GM23338 (cell line): ENCODE measurements around the gene TMEM60. TPM values are rescaled to one million over a fixed set of nuclear protein-coding genes. Genes with fewer than 3 reads are reported as not detected.

Experiments
- ATAC-seq: fragments of 200-7000 bp; cut with Tn5 transposase; 3 replicates; pipeline ENCODE4 v1.9.1; 2020
- DNase-seq: peaks from one replicate; pipeline ENCODE4 v3.0.0-alpha.2; 2015; ENCODE audit warnings: low spot score
- H2AFZ ChIP-seq: fragments of 200-600 bp; sonication (generic); 2 replicates; pipeline ENCODE4 v1.8.0; 2016; ENCODE audit warnings: antibody characterized with exemption, mild to moderate bottlenecking, moderate library complexity
- H3F3A ChIP-seq: fragments of 200-600 bp; sonication (generic); replicated peaks from 2 replicates; pipeline ENCODE4 v1.8.0; 2017; ENCODE audit warnings: antibody characterized with exemption, mixed run types, low read depth
- H3K27ac ChIP-seq: fragments of 200-600 bp; sonication (generic); 2 replicates; pipeline ENCODE4 v1.6.1; 2016; ENCODE audit warnings: low read depth
- H3K27me3 ChIP-seq: fragments of 200-600 bp; sonication (generic); 2 replicates; pipeline ENCODE4 v1.8.0; 2016; ENCODE audit warnings: mild to moderate bottlenecking, mixed run types, moderate library complexity; ENCODE audit not compliant: insufficient read depth
- H3K36me3 ChIP-seq: fragments of 200-600 bp; sonication (generic); 2 replicates; pipeline ENCODE4 v1.8.0; 2016; ENCODE audit warnings: mild to moderate bottlenecking; ENCODE audit not compliant: insufficient read depth
- H3K4me1 ChIP-seq: fragments of 200-600 bp; sonication (generic); 2 replicates; pipeline ENCODE4 v1.8.0; 2016; ENCODE audit warnings: mild to moderate bottlenecking, moderate library complexity; ENCODE audit not compliant: insufficient read depth
- H3K4me2 ChIP-seq: fragments of 200-600 bp; sonication (generic); 2 replicates; pipeline ENCODE4 v1.7.1; 2017; ENCODE audit warnings: mixed run types
- H3K4me3 ChIP-seq: fragments of 200-600 bp; sonication (generic); 2 replicates; pipeline ENCODE4 v1.6.1; 2016; ENCODE audit warnings: mixed run types
- H3K79me2 ChIP-seq: fragments of 200-600 bp; sonication (generic); replicated peaks from 2 replicates; pipeline ENCODE4 v1.8.0; 2017; ENCODE audit warnings: mild to moderate bottlenecking; ENCODE audit not compliant: insufficient read depth
- H3K9me2 ChIP-seq: fragments of 200-600 bp; sonication (generic); 2 replicates; pipeline ENCODE4 v1.8.0; 2017; ENCODE audit not compliant: insufficient read depth
- H4K20me1 ChIP-seq: fragments of 200-600 bp; sonication (generic); replicated peaks from 2 replicates; pipeline ENCODE4 v1.8.0; 2017; ENCODE audit warnings: mild to moderate bottlenecking; ENCODE audit not compliant: insufficient read depth
- H3K27ac Mint-ChIP-seq: 2 replicates; pipeline ENCODE4 v1.8.0; 2020; ENCODE audit warnings: inconsistent platforms, mild to moderate bottlenecking, moderate library complexity, mixed read lengths
- H3K27me3 Mint-ChIP-seq: 3 replicates; pipeline ENCODE4 v1.8.0; 2022; ENCODE audit warnings: low read depth, mild to moderate bottlenecking, moderate library complexity, mixed read lengths, inconsistent platforms; ENCODE audit not compliant: insufficient read depth, poor library complexity
- H3K36me3 Mint-ChIP-seq: 3 replicates; pipeline ENCODE4 v1.8.0; 2021; ENCODE audit warnings: low read depth, mild to moderate bottlenecking, inconsistent platforms, moderate library complexity, mixed read lengths
- H3K4me1 Mint-ChIP-seq: 3 replicates; pipeline ENCODE4 v1.8.0; 2020; ENCODE audit warnings: mild to moderate bottlenecking, inconsistent platforms, mixed read lengths
- H3K4me3 Mint-ChIP-seq: 3 replicates; pipeline ENCODE4 v1.8.0; 2021; ENCODE audit warnings: moderate library complexity, mild to moderate bottlenecking, inconsistent platforms, mixed read lengths
- H3K9me3 Mint-ChIP-seq: 3 replicates; pipeline ENCODE4 v1.8.0; 2020; ENCODE audit warnings: moderate library complexity, mild to moderate bottlenecking, inconsistent platforms, mixed read lengths
- CREB1 ChIP-seq: fragments of 250-450 bp; sonication (Bioruptor Pico); IDR thresholded peaks from 2 replicates; pipeline ENCODE4 v1.5.0; 2020; ENCODE audit warnings: low read depth, mild to moderate bottlenecking, moderate library complexity
- ETS1 ChIP-seq: IDR thresholded peaks from 2 replicates; pipeline ENCODE4 v1.6.1; 2016; ENCODE audit warnings: antibody characterized with exemption
- REST ChIP-seq: IDR thresholded peaks from one replicate; pipeline ENCODE4 v1.6.1; 2018; ENCODE audit warnings: antibody characterized with exemption; ENCODE audit not compliant: unreplicated experiment
- STAT1 ChIP-seq: IDR thresholded peaks from one replicate; pipeline ENCODE4 v1.6.1; 2016; ENCODE audit warnings: antibody characterized with exemption; ENCODE audit not compliant: unreplicated experiment
- ZNF462 ChIP-seq: fragments of 250-450 bp; sonication (Bioruptor Pico); IDR thresholded peaks from 2 replicates; pipeline ENCODE4 v1.5.0; 2020; ENCODE audit warnings: mild to moderate bottlenecking, moderate library complexity
- polyA plus RNA-seq: library from polyadenylated mRNA; unstranded; fragments of >200 nt; fragmentation: Nextera tagmentation; extraction: Ambion mirVana; gene quantifications from 2 replicates; pipeline ENCODE4 v1.2.1, GENCODE V29; 2016
- total RNA-seq: library from RNA; depleted of rRNA; stranded (reverse); fragments of >200 nt; shearing (Covaris generic); gene quantifications from 2 replicates; pipeline ENCODE4 v1.2.3, GENCODE V29; 2014

TMEM60 gene
- total and polyA plus RNA-seq, 2 experiments from 2014 or later = 29.5 to 68.2 TPM

GRCh38 chr7:77794000-77794399 lies 4.2 kb downstream of the TMEM60 start:
- TF ChIP-seq CREB1 (CRISPR knock-in tag) (no peak), STAT1 (no peak), ETS1 (no peak), REST (no peak)
- H3K27me3 ChIP-seq = no peaks in the 10 kb centered on the region
- H3K4me3 Mint-ChIP-seq = no peak overlapping the region
- H2AFZ ChIP-seq = no peak overlapping the region
- no peaks in the 10 kb centered on the region for H3K9me3 Mint-ChIP-seq
- peaks cover 5% of the 10 kb centered on the region; the same call in 2 of the 3 replicates for H3K36me3 Mint-ChIP-seq
- peaks cover 10% of the 10 kb centered on the region for H3K27me3 Mint-ChIP-seq
- H3K4me1 ChIP-seq = peaks cover 25% of the 10 kb centered on the region
- DNase-seq (no peak), ATAC-seq (no peak)
- H4K20me1 ChIP-seq = peaks cover 11% of the 10 kb centered on the region; the same call in 1 of the 2 replicates
- H3K36me3 ChIP-seq = no peaks in the 10 kb centered on the region
- H3K4me2 ChIP-seq = no peak overlapping the region
- no peak overlapping the region for H3K27ac ChIP-seq
- no peaks in the 10 kb centered on the region for H3K9me2 ChIP-seq
- H3K79me2 ChIP-seq = peaks cover 42% of the 10 kb centered on the region
- H3K27ac Mint-ChIP-seq = no peak overlapping the region
- no peak overlapping the region for H3K4me3 ChIP-seq
- peaks cover 9% of the 10 kb centered on the region for H3K4me1 Mint-ChIP-seq
- H3F3A ChIP-seq = no peaks in the 10 kb centered on the region

GRCh38 chr7:77791956-77792355 lies 6.3 kb downstream of the TMEM60 start:
- Histone ChIP-seq H3K4me3 (no peak overlapping the region), H3K36me3 (no peaks in the 10 kb centered on the region), H3K27me3 (no peaks in the 10 kb centered on the region), H3K9me2 (no peaks in the 10 kb centered on the region), H4K20me1 (peaks cover 7% of the 10 kb centered on the region; the same call in 1 of the 2 replicates), H3K79me2 (peaks cover 33% of the 10 kb centered on the region), H2AFZ (no peak overlapping the region), H3K4me1 (peaks cover 19% of the 10 kb centered on the region), H3K4me2 (0 out of 2 replicates have a peak overlapping the region, but pooled peaks have one; percentile 12), H3K27ac (peak overlapping the region; percentile 24; the same call in 1 of the 2 replicates), H3F3A (no peaks in the 10 kb centered on the region)
- no peak overlapping the region for H3K4me3 Mint-ChIP-seq
- H3K36me3 Mint-ChIP-seq = peaks cover 5% of the 10 kb centered on the region; the same call in 2 of the 3 replicates
- TF ChIP-seq ZNF462 = no peak
- H3K9me3 Mint-ChIP-seq = 0 out of 3 replicates have a peak, but pooled peaks cover under 1% of the 10 kb centered on the region
- DNase-seq (no peak), ATAC-seq (no peak)
- H3K4me1 Mint-ChIP-seq = peaks cover 9% of the 10 kb centered on the region
- no peak overlapping the region; the same call in 1 of the 2 replicates for H3K27ac Mint-ChIP-seq
- peaks cover 6% of the 10 kb centered on the region for H3K27me3 Mint-ChIP-seq
